ENCODE measurements around the gene OR8K3.
A peak's percentile ranks its signal among the peaks of the same experiment; 100 is the strongest.

The OR8K3 gene

GRCh38 chr11:56314844-56315243, at the start of gene OR8K3:
OR8K3 (plus strand) TSS chr11:56315144; CDS start chr11:56318307, 3,163 bp downstream.
- Mint-ChIP-seq H3K4me3 (no peak within 1 kb of the TSS), H3K9me3 (peaks cover 13% of the 10 kb centered on the region), H3K27ac (no peak within 1 kb of the TSS), H3K4me1 (no peaks in the 10 kb centered on the region), H3K36me3 (no peaks in the 10 kb centered on the region), H3K27me3 (no peaks in the 10 kb centered on the region)
- ATAC-seq, result no peak

- H3K4me3 Mint-ChIP-seq, result no peak overlapping the region
- no peak for ATAC-seq
- peaks cover 17% of the 10 kb centered on the region for H3K9me3 Mint-ChIP-seq
- no peaks in the 10 kb centered on the region for H3K27me3 Mint-ChIP-seq
- no peaks in the 10 kb centered on the region for H3K36me3 Mint-ChIP-seq
- no peak overlapping the region for H3K27ac Mint-ChIP-seq
- H3K4me1 Mint-ChIP-seq, result no peaks in the 10 kb centered on the region
Measured at GRCh38 chr11:56271092-56271491, 43.9 kb upstream of the OR8K3 start.

GRCh38 chr11:56273854-56274253, 41.1 kb upstream of the OR8K3 start, which contains the start of gene OR5T1:
OR5T1 (plus strand) TSS chr11:56274154; CDS start chr11:56275639, 1,485 bp downstream.
- Mint-ChIP-seq H3K4me1 (no peaks in the 10 kb centered on the region), H3K36me3 (no peaks in the 10 kb centered on the region), H3K27me3 (no peaks in the 10 kb centered on the region), H3K4me3 (no peak within 1 kb of the TSS), H3K9me3 (peaks cover 8% of the 10 kb centered on the region), H3K27ac (no peak within 1 kb of the TSS)
- ATAC-seq, result no peak

GRCh38 chr11:56292154-56292553, 22.8 kb upstream of the OR8K3 start, which contains the start of gene OR8H1:
OR8H1 (minus strand) TSS chr11:56292254; CDS start chr11:56291062, 1,192 bp downstream.
- H3K9me3 Mint-ChIP-seq, result peaks cover 14% of the 10 kb centered on the region
- no peaks in the 10 kb centered on the region for H3K36me3 Mint-ChIP-seq
- no peak within 1 kb of the TSS for H3K4me3 Mint-ChIP-seq
- H3K4me1 Mint-ChIP-seq, result no peaks in the 10 kb centered on the region
- no peak within 1 kb of the TSS for H3K27ac Mint-ChIP-seq
- H3K27me3 Mint-ChIP-seq, result no peaks in the 10 kb centered on the region
- no peak for ATAC-seq

- no peak overlapping the region for H3K27ac Mint-ChIP-seq
- no peaks in the 10 kb centered on the region for H3K36me3 Mint-ChIP-seq
- no peak for ATAC-seq
- no peaks in the 10 kb centered on the region for H3K4me1 Mint-ChIP-seq
- H3K27me3 Mint-ChIP-seq, result no peaks in the 10 kb centered on the region
- no peak overlapping the region for H3K4me3 Mint-ChIP-seq
- H3K9me3 Mint-ChIP-seq, result peaks cover 10% of the 10 kb centered on the region
Measured at GRCh38 chr11:56296898-56297297, 18.0 kb upstream of the OR8K3 start.

- H3K9me3 Mint-ChIP-seq, result peaks cover 9% of the 10 kb centered on the region
- no peaks in the 10 kb centered on the region for H3K36me3 Mint-ChIP-seq
- no peak for ATAC-seq
- H3K27me3 Mint-ChIP-seq, result no peaks in the 10 kb centered on the region
- no peaks in the 10 kb centered on the region for H3K4me1 Mint-ChIP-seq
- H3K27ac Mint-ChIP-seq, result no peak overlapping the region
- H3K4me3 Mint-ChIP-seq, result no peak overlapping the region
Measured at GRCh38 chr11:56307836-56308235, 7.1 kb upstream of the OR8K3 start.

- Mint-ChIP-seq H3K9me3 (peaks cover 3% of the 10 kb centered on the region), H3K27ac (no peak overlapping the region), H3K27me3 (no peaks in the 10 kb centered on the region), H3K4me1 (no peaks in the 10 kb centered on the region), H3K36me3 (no peaks in the 10 kb centered on the region), H3K4me3 (no peak overlapping the region)
- peak; percentile 43 for ATAC-seq
Measured at GRCh38 chr11:56331861-56332491, 17.0 kb downstream of the OR8K3 start.

- Mint-ChIP-seq H3K9me3 (no peaks in the 10 kb centered on the region), H3K36me3 (no peaks in the 10 kb centered on the region), H3K4me1 (no peaks in the 10 kb centered on the region), H3K27me3 (no peaks in the 10 kb centered on the region), H3K4me3 (no peak overlapping the region), H3K27ac (no peak overlapping the region)
- no peak for ATAC-seq
Measured at GRCh38 chr11:56333156-56333555, 18.2 kb downstream of the OR8K3 start.

- Mint-ChIP-seq H3K36me3 (no peaks in the 10 kb centered on the region), H3K4me3 (no peak overlapping the region), H3K9me3 (peaks cover 6% of the 10 kb centered on the region), H3K27ac (no peak overlapping the region), H3K27me3 (no peaks in the 10 kb centered on the region), H3K4me1 (no peaks in the 10 kb centered on the region)
- no peak for ATAC-seq
Measured at GRCh38 chr11:56340289-56340688, 25.3 kb downstream of the OR8K3 start.

GRCh38 chr11:56345739-56346138, 30.8 kb downstream of the OR8K3 start, which contains the start of gene OR8K1:
OR8K1 (plus strand) TSS chr11:56346039; CDS start chr11:56346039, 0 bp downstream.
- no peak for ATAC-seq
- Mint-ChIP-seq H3K27me3 (no peaks in the 10 kb centered on the region), H3K27ac (no peak within 1 kb of the TSS), H3K4me1 (no peaks in the 10 kb centered on the region), H3K36me3 (no peaks in the 10 kb centered on the region), H3K9me3 (peaks cover 6% of the 10 kb centered on the region), H3K4me3 (no peak within 1 kb of the TSS)

- no peaks in the 10 kb centered on the region for H3K27me3 Mint-ChIP-seq
- no peaks in the 10 kb centered on the region for H3K36me3 Mint-ChIP-seq
- H3K4me1 Mint-ChIP-seq, result no peaks in the 10 kb centered on the region
- peaks cover 3% of the 10 kb centered on the region for H3K9me3 Mint-ChIP-seq
- ATAC-seq, result no peak
- no peak within 1 kb of the TSS for H3K4me3 Mint-ChIP-seq
- H3K27ac Mint-ChIP-seq, result no peak within 1 kb of the TSS
Measured at GRCh38 chr11:56353991-56354390, 39.0 kb downstream of the OR8K3 start, which contains the start of gene OR8J1. OR8J1 (plus strand) TSS chr11:56354291; CDS start chr11:56360247, 5,956 bp downstream.

All from stimulated activated memory B cell treated with anti-CD40 and anti-IgM and Interleukin-4, amounts not matched to agents 10 μg/mL and 1 μg/mL and 100 μg/mL, for 72 hours (primary cell).